ENCODE data around the gene TSBP1. TPM values are rescaled to one million over a fixed set of nuclear protein-coding genes. Genes with fewer than 3 reads are reported as not detected.

TSBP1 gene
- polyA plus RNA-seq, 2 donors: not detected

- H3K27ac ChIP-seq (ENCODE audit: low read depth in 2 of 2, low read length in 1 of 2): peak overlapping the region; percentile 45 to 57
- H3K36me3 ChIP-seq (ENCODE audit: control insufficient read depth in 2 of 2, insufficient read depth in 2 of 2, low read length in 1 of 2): no peaks in the 10 kb centered on the region
- no peaks in the 10 kb centered on the region for H3K27me3 ChIP-seq (ENCODE audit: control insufficient read depth in 1 of 2, insufficient read depth in 2 of 2, low read length in 2 of 2)
- 11% methylated on average over 30 of the region's 30 CpGs for whole genome bisulfite sequencing, 2 donors
- H3K4me3 ChIP-seq (ENCODE audit: low read depth in 1 of 2, low read length in 2 of 2): peak overlapping the region; percentile 9 to 12
- H3K9me3 ChIP-seq (ENCODE audit: control insufficient read depth in 2 of 2, insufficient read depth in 1 of 2, low read depth in 1 of 2, low read length in 1 of 2): no peaks in the 10 kb centered on the region
- peaks cover 0 to 4% of the 10 kb centered on the region in 2 donors for H3K4me1 ChIP-seq (ENCODE audit: control insufficient read depth in 2 of 2, insufficient read depth in 2 of 2, low read length in 1 of 2)
These were observed 116.2 kb downstream of the TSBP1 start for GRCh38 chr6:32255199-32256153.

- Histone ChIP-seq H3K9me3 (ENCODE audit: control insufficient read depth in 2 of 2, insufficient read depth in 1 of 2, low read depth in 1 of 2, low read length in 1 of 2) (no peaks in the 10 kb centered on the region), H3K4me1 (ENCODE audit: control insufficient read depth in 2 of 2, insufficient read depth in 2 of 2, low read length in 1 of 2) (peaks cover 0 to 4% of the 10 kb centered on the region in 2 donors), H3K36me3 (ENCODE audit: control insufficient read depth in 2 of 2, insufficient read depth in 2 of 2, low read length in 1 of 2) (no peaks in the 10 kb centered on the region), H3K4me3 (ENCODE audit: low read depth in 1 of 2, low read length in 2 of 2) (peak overlapping the region; percentile 9 to 12), H3K27ac (ENCODE audit: low read depth in 2 of 2, low read length in 1 of 2) (peak overlapping the region; percentile 45 to 57), H3K27me3 (ENCODE audit: control insufficient read depth in 1 of 2, insufficient read depth in 2 of 2, low read length in 2 of 2) (no peaks in the 10 kb centered on the region)
- 23 to 27% methylated on average over 12 of the region's 12 CpGs for WGBS, 2 donors
These were observed 116.9 kb downstream of the TSBP1 start for GRCh38 chr6:32254761-32255198.

- Histone ChIP-seq H3K4me1 (ENCODE audit: control insufficient read depth in 2 of 2, insufficient read depth in 2 of 2, low read length in 1 of 2) (peaks cover 0 to 4% of the 10 kb centered on the region in 2 donors), H3K27me3 (ENCODE audit: control insufficient read depth in 1 of 2, insufficient read depth in 2 of 2, low read length in 2 of 2) (no peaks in the 10 kb centered on the region), H3K27ac (ENCODE audit: low read depth in 2 of 2, low read length in 1 of 2) (no peak overlapping the region), H3K36me3 (ENCODE audit: control insufficient read depth in 2 of 2, insufficient read depth in 2 of 2, low read length in 1 of 2) (no peaks in the 10 kb centered on the region), H3K9me3 (ENCODE audit: control insufficient read depth in 2 of 2, insufficient read depth in 1 of 2, low read depth in 1 of 2, low read length in 1 of 2) (peaks cover 0 to 2% of the 10 kb centered on the region in 2 donors), H3K4me3 (ENCODE audit: low read depth in 1 of 2, low read length in 2 of 2) (no peak overlapping the region)
- 43 to 44% methylated on average over 2 of the region's 2 CpGs for WGBS, 2 donors
These were observed 119.2 kb downstream of the TSBP1 start for GRCh38 chr6:32252331-32253009.

GRCh38 chr6:32249262-32249661, 122.4 kb downstream of the TSBP1 start:
- Histone ChIP-seq H3K27ac (ENCODE audit: low read depth in 2 of 2, low read length in 1 of 2) (no peak overlapping the region), H3K36me3 (ENCODE audit: control insufficient read depth in 2 of 2, insufficient read depth in 2 of 2, low read length in 1 of 2) (no peaks in the 10 kb centered on the region), H3K27me3 (ENCODE audit: control insufficient read depth in 1 of 2, insufficient read depth in 2 of 2, low read length in 2 of 2) (no peaks in the 10 kb centered on the region), H3K4me1 (ENCODE audit: control insufficient read depth in 2 of 2, insufficient read depth in 2 of 2, low read length in 1 of 2) (no peaks in the 10 kb centered on the region), H3K4me3 (ENCODE audit: low read depth in 1 of 2, low read length in 2 of 2) (no peak overlapping the region), H3K9me3 (ENCODE audit: control insufficient read depth in 2 of 2, insufficient read depth in 1 of 2, low read depth in 1 of 2, low read length in 1 of 2) (peaks cover 0 to 2% of the 10 kb centered on the region in 2 donors)
- WGBS, 2 donors: 93% methylated on average over 2 of the region's 2 CpGs

GRCh38 chr6:32247401-32247800, 124.3 kb downstream of the TSBP1 start:
- H3K4me1 ChIP-seq (ENCODE audit: control insufficient read depth in 2 of 2, insufficient read depth in 2 of 2, low read length in 1 of 2): peaks cover 0 to 5% of the 10 kb centered on the region in 2 donors
- H3K36me3 ChIP-seq (ENCODE audit: control insufficient read depth in 2 of 2, insufficient read depth in 2 of 2, low read length in 1 of 2): no peaks in the 10 kb centered on the region
- H3K4me3 ChIP-seq (ENCODE audit: low read depth in 1 of 2, low read length in 2 of 2): no peak overlapping the region
- H3K27ac ChIP-seq (ENCODE audit: low read depth in 2 of 2, low read length in 1 of 2): no peak overlapping the region
- peaks cover 0 to 6% of the 10 kb centered on the region in 2 donors for H3K9me3 ChIP-seq (ENCODE audit: control insufficient read depth in 2 of 2, insufficient read depth in 1 of 2, low read depth in 1 of 2, low read length in 1 of 2)
- H3K27me3 ChIP-seq (ENCODE audit: control insufficient read depth in 1 of 2, insufficient read depth in 2 of 2, low read length in 2 of 2): no peaks in the 10 kb centered on the region
- 34 to 45% methylated on average over 2 of the region's 2 CpGs for WGBS, 2 donors

- 0 to 1% methylated on average over 14 of the region's 14 CpGs for WGBS, 2 donors
- Histone ChIP-seq H3K27ac (ENCODE audit: low read depth in 2 of 2, low read length in 1 of 2) (peak overlapping the region in 1 of 2 donors; percentile 74), H3K9me3 (ENCODE audit: control insufficient read depth in 2 of 2, insufficient read depth in 1 of 2, low read depth in 1 of 2, low read length in 1 of 2) (peaks cover 0 to 6% of the 10 kb centered on the region in 2 donors), H3K36me3 (ENCODE audit: control insufficient read depth in 2 of 2, insufficient read depth in 2 of 2, low read length in 1 of 2) (no peaks in the 10 kb centered on the region), H3K4me3 (ENCODE audit: low read depth in 1 of 2, low read length in 2 of 2) (no peak overlapping the region), H3K4me1 (ENCODE audit: control insufficient read depth in 2 of 2, insufficient read depth in 2 of 2, low read length in 1 of 2) (peaks cover 0 to 5% of the 10 kb centered on the region in 2 donors), H3K27me3 (ENCODE audit: control insufficient read depth in 1 of 2, insufficient read depth in 2 of 2, low read length in 2 of 2) (no peaks in the 10 kb centered on the region)
These were observed 126.7 kb downstream of the TSBP1 start for GRCh38 chr6:32244946-32245398.

- Histone ChIP-seq H3K9me3 (ENCODE audit: control insufficient read depth in 2 of 2, insufficient read depth in 1 of 2, low read depth in 1 of 2, low read length in 1 of 2) (peaks cover 0 to 5% of the 10 kb centered on the region in 2 donors), H3K4me3 (ENCODE audit: low read depth in 1 of 2, low read length in 2 of 2) (no peak overlapping the region), H3K36me3 (ENCODE audit: control insufficient read depth in 2 of 2, insufficient read depth in 2 of 2, low read length in 1 of 2) (no peaks in the 10 kb centered on the region), H3K27me3 (ENCODE audit: control insufficient read depth in 1 of 2, insufficient read depth in 2 of 2, low read length in 2 of 2) (no peaks in the 10 kb centered on the region), H3K4me1 (ENCODE audit: control insufficient read depth in 2 of 2, insufficient read depth in 2 of 2, low read length in 1 of 2) (peaks cover 0 to 5% of the 10 kb centered on the region in 2 donors), H3K27ac (ENCODE audit: low read depth in 2 of 2, low read length in 1 of 2) (peak overlapping the region; percentile 7 to 74)
- WGBS, 2 donors: 60 to 63% methylated on average over 4 of the region's 4 CpGs
These were observed 127.4 kb downstream of the TSBP1 start for GRCh38 chr6:32244270-32244669.

Other genes starting within 250 kb of the TSBP1 start
- gene ATF6B, start 243.7 kb downstream of the TSBP1 start, polyA plus RNA-seq: 10 to 100 TPM; 47.5 to 60.2 TPM
- gene FKBPL, start 241.6 kb downstream of the TSBP1 start, polyA plus RNA-seq: 10 to 100 TPM in 1 of 2 donors, 1 to 10 TPM in 1; 8.1 to 13.7 TPM
- gene PRRT1, start 220.0 kb downstream of the TSBP1 start, polyA plus RNA-seq: 1 to 10 TPM; 1.8 to 2.3 TPM
- gene PPT2, start 217.8 kb downstream of the TSBP1 start, polyA plus RNA-seq: 10 to 100 TPM; 20.7 to 21.6 TPM
- 10 to 100 TPM; 18.5 to 27.7 TPM for gene EGFL8, start 207.3 kb downstream of the TSBP1 start, polyA plus RNA-seq
- gene AGPAT1, start 195.8 kb downstream of the TSBP1 start, polyA plus RNA-seq: 10 to 100 TPM; 15.3 to 18.3 TPM
- gene RNF5, start 193.5 kb downstream of the TSBP1 start, polyA plus RNA-seq: 10 to 100 TPM; 36.3 to 44.9 TPM
- 1 to 10 TPM; 3.5 to 8.3 TPM for gene AGER, start 187.7 kb downstream of the TSBP1 start, polyA plus RNA-seq
- gene PBX2, start 181.7 kb downstream of the TSBP1 start, polyA plus RNA-seq: 10 to 100 TPM; 29.4 to 49.8 TPM
- gene GPSM3, start 179.3 kb downstream of the TSBP1 start, polyA plus RNA-seq: 1 to 10 TPM; 4.0 to 4.6 TPM
- 10 to 100 TPM in 1 of 2 donors, 1 to 10 TPM in 1; 6.5 to 17.8 TPM for gene NOTCH4, start 147.8 kb downstream of the TSBP1 start, polyA plus RNA-seq
- not detected for gene BTNL2, start 35.3 kb upstream of the TSBP1 start, polyA plus RNA-seq
- gene HLA-DRA, start 68.0 kb upstream of the TSBP1 start, polyA plus RNA-seq: 100 to 1,000 TPM in 1 of 2 donors, 10 to 100 TPM in 1; 25.7 to 132 TPM
- gene HLA-DRB5, start 158.4 kb upstream of the TSBP1 start, polyA plus RNA-seq: under 1 TPM; 0.08 to 0.34 TPM
- gene HLA-DRB1, start 217.9 kb upstream of the TSBP1 start, polyA plus RNA-seq: 10 to 100 TPM in 1 of 2 donors, 1 to 10 TPM in 1; 7.7 to 40.3 TPM